T-cell (primary cell): ENCODE data around the gene CAPN2. TPM values are rescaled to one million over a fixed set of nuclear protein-coding genes. Genes with fewer than 3 reads are reported as not detected.

Experiments
- ATAC-seq, 4 experiments: fragments of 200-7000 bp in 3 of 4; fragments of 150-1000 bp in 1 of 4; cut with Tn5 transposase; replicated peaks in 1 of 4; 1 replicate in 3 of 4; 2 replicates in 1 of 4; pipeline ENCODE4 v1.10.0; 2021; ENCODE audit warnings: moderate library complexity in 3 of 4, mild to moderate bottlenecking in 2 of 4, moderate number of reproducible peaks in 1 of 4
- CTCF ChIA-PET, 2 donors: fragments of 300-600 bp; sonication (Branson Sonifier 250); formaldehyde crosslinking; loops; one replicate each; lab custom pipeline; 2022; ENCODE audit warnings: antibody characterized with exemption in 2 of 2; lab: Charles Lee
- POLR2A ChIA-PET, 2 donors: fragments of 300-600 bp; sonication (Branson Sonifier 250); formaldehyde crosslinking; loops; one replicate each; lab custom pipeline; 2022; ENCODE audit warnings: antibody characterized with exemption in 2 of 2; lab: Charles Lee
- DNase-seq, 35 experiments: peaks; one replicate each; pipeline versions ENCODE4 v3.0.0 to v3.0.0-alpha.2; 2013 to 2023
- H3K27ac ChIP-seq: one replicate; pipeline ENCODE4 v1.5.1; 2013; ENCODE audit warnings: low read length
- H3K27me3 ChIP-seq, 2 experiments: replicated peaks in 1 of 2; 1 replicate in 1 of 2; 2 replicates in 1 of 2; pipeline versions ENCODE4 v1.6.1 to v1.7.0; 2013; ENCODE audit warnings: low read length in 1 of 2, mixed read lengths in 1 of 2; ENCODE audit not compliant: control insufficient read depth in 2 of 2, insufficient read depth in 2 of 2; ENCODE audit errors: extremely low read depth in 1 of 2
- H3K36me3 ChIP-seq, 2 donors: 1 replicate in 1 of 2; 2 replicates in 1 of 2; pipeline versions ENCODE4 v1.6.1 to v1.7.0; 2013; ENCODE audit warnings: low read length in 1 of 2; ENCODE audit not compliant: control insufficient read depth in 2 of 2, insufficient read depth in 1 of 2; ENCODE audit errors: extremely low read depth in 1 of 2
- H3K4me1 ChIP-seq, 2 experiments: 1 replicate in 1 of 2; 2 replicates in 1 of 2; pipeline versions ENCODE4 v1.6.1 to v1.7.0; 2013; ENCODE audit warnings: low read length in 2 of 2, mixed read lengths in 1 of 2; ENCODE audit not compliant: insufficient read depth in 2 of 2, control insufficient read depth in 1 of 2; ENCODE audit errors: extremely low read depth in 1 of 2
- H3K4me3 ChIP-seq, 2 donors: 1 replicate in 1 of 2; 2 replicates in 1 of 2; pipeline versions ENCODE4 v1.5.1 to v1.7.0; 2013; ENCODE audit warnings: mild to moderate bottlenecking in 2 of 2, low read length in 1 of 2, moderate library complexity in 1 of 2; ENCODE audit not compliant: control insufficient read depth in 1 of 2; ENCODE audit errors: extremely low read depth in 1 of 2
- H3K9me3 ChIP-seq: 2 replicates; pipeline ENCODE4 v1.7.0; 2013
- H3K27ac Mint-ChIP-seq, 2 donors: one replicate each; pipeline ENCODE4 v1.8.0; 2020 to 2021; ENCODE audit warnings: mild to moderate bottlenecking in 2 of 2, mixed read lengths in 2 of 2
- H3K27me3 Mint-ChIP-seq, 2 donors: one replicate each; pipeline ENCODE4 v1.8.0; 2021 to 2022; ENCODE audit warnings: mixed read lengths in 2 of 2
- H3K36me3 Mint-ChIP-seq: one replicate; pipeline ENCODE4 v1.8.0; 2021; ENCODE audit warnings: mixed read lengths
- H3K4me1 Mint-ChIP-seq, 3 donors: one replicate each; pipeline ENCODE4 v1.8.0; 2020 to 2022; ENCODE audit warnings: mixed read lengths in 3 of 3, mild to moderate bottlenecking in 1 of 3
- H3K4me3 Mint-ChIP-seq, 3 donors: one replicate each; pipeline ENCODE4 v1.8.0; 2020 to 2022; ENCODE audit warnings: mild to moderate bottlenecking in 3 of 3, mixed read lengths in 3 of 3, moderate library complexity in 3 of 3
- H3K9me3 Mint-ChIP-seq, 3 donors: one replicate each; pipeline ENCODE4 v1.8.0; 2020 to 2022; ENCODE audit warnings: mixed read lengths in 3 of 3
- WGBS: methylation state at CpG from one replicate; pipeline ENCODE4 v1.1.5; 2013; ENCODE audit warnings: missing lambda C conversion rate; ENCODE audit not compliant: insufficient coverage; 5-methylcytosine and 5-hydroxymethylcytosine counted together
- total RNA-seq, 35 experiments: library from RNA in 6 of 35; stranded (reverse) in 6 of 35; fragments of 120-200 nt in 1 of 35; gene quantifications; one replicate each; pipeline versions ENCODE4 v1.2.1 to v1.2.4 and lab custom pipeline; 2013 to 2026

The CAPN2 gene
- total RNA-seq, 5 donors from 2014 or later (not counting 1 experiment from before 2014, with no cell fraction given) = 146 to 206 (median 169) TPM

DNA sequence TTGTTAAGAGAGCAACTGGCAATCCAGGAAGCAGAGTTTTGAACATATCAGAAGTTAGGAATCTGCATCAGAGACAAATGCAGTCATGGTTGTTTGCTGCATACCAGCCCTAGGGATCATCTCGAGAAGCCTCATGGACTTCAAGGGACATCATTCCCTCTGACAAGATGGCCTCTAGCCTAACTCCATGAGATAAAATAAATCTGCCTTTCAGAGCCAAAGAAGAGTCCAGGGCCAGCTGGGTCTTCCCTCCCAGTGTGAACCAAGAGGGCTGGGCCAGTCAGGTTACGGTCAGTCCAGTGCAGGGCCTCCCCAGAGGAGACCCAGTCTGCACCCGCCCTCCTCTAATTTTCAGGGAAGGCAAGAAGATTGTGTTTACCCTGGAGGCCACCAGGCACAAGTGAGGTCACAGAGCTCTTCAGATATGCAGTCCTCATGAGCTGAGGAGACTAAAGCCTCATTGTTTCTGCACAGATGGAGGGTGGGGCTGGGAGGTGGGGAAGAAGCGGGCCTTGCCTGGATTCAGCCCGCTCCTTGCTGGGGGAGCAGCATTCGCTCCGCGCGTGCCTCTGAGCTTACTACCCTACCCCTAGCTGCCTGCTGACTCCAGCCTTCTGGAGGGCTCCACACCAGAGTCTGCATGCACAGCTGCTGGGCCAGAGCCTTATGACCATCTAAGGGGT, 52.8 kb downstream of the CAPN2 start:
- H3K4me1 Mint-ChIP-seq = no peaks in the 10 kb centered on the region
- CTCF ChIA-PET = interaction anchor here in 1 of 2 donors (1.0 kb wide), 1 partner anchor 16 kb away, joined by 4 read pairs; no protein-coding TSS in a partner anchor

DNA sequence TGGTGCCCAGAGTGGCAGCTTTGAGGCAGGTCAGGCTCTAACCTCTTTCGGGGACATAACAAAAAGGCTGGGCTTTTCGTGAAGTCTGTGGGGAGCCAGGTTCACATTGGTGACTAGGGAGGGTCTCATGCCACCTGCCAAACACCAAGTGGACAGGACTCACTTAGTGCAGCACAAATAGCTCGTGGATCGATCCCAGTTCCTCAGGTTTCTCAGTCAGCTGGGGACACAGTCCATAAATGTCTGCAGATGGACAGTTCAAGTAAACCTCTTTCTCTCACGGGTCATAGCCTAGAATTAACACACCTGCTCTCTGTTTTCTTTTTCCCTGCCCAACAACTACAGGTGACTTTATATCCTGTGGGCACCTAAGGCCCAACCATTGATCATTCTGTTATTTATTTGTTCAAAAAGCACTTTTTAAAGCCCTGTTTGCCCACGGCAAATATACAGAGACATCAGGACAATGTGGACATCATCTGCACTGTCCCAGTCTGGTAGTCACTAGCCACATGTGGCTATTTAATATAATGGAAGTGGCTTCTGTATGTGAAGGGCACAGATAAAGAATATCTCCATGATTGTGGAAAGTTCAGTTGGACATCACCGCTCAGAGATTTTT, 53.5 kb downstream of the CAPN2 start:
- H3K36me3 ChIP-seq = peaks cover 8 to 73% of the 10 kb centered on the region in 2 donors
- CTCF ChIA-PET = interaction anchor here in 1 of 2 donors (1.0 kb wide), 1 partner anchor 17 kb away, joined by 4 read pairs; no protein-coding TSS in a partner anchor
- H3K27me3 ChIP-seq = no peaks in the 10 kb centered on the region
- WGBS = 96% methylated on average over 4 of the region's 7 CpGs
- Mint-ChIP-seq H3K27me3 (no peaks in the 10 kb centered on the region), H3K36me3 (peaks cover 54% of the 10 kb centered on the region), H3K9me3 (no peaks in the 10 kb centered on the region), H3K27ac (no peak overlapping the region), H3K4me1 (no peaks in the 10 kb centered on the region), H3K4me3 (no peak overlapping the region)
- ATAC-seq (no peak), DNase-seq (no peak)
- POLR2A ChIA-PET = interaction anchor here in 1 of 2 donors (0.6 kb wide), 1 partner anchor 53 kb away, joined by 3 read pairs; no protein-coding TSS in a partner anchor
- H3K4me1 ChIP-seq = no peaks in the 10 kb centered on the region
- H3K27ac ChIP-seq = no peak overlapping the region
- no peaks in the 10 kb centered on the region for H3K9me3 ChIP-seq
- no peak overlapping the region for H3K4me3 ChIP-seq

More for the DNA sequence above, 52.8 kb downstream of the CAPN2 start:
- no peaks in the 10 kb centered on the region for H3K4me1 ChIP-seq
- no peak overlapping the region for H3K27ac ChIP-seq
- peaks cover 9 to 73% of the 10 kb centered on the region in 2 donors for H3K36me3 ChIP-seq
- WGBS = 85% methylated on average over 3 of the region's 9 CpGs
- ATAC-seq (no peak), DNase-seq (no peak)
- Mint-ChIP-seq H3K36me3 (peaks cover 57% of the 10 kb centered on the region), H3K27ac (no peak overlapping the region), H3K4me3 (no peak overlapping the region), H3K27me3 (no peaks in the 10 kb centered on the region), H3K9me3 (no peaks in the 10 kb centered on the region)
- no peaks in the 10 kb centered on the region for H3K9me3 ChIP-seq
- no peaks in the 10 kb centered on the region for H3K27me3 ChIP-seq
- no peak overlapping the region for H3K4me3 ChIP-seq
- POLR2A ChIA-PET = interaction anchor here in 1 of 2 donors (0.6 kb wide), 1 partner anchor 52 kb away, joined by 3 read pairs; no protein-coding TSS in a partner anchor

DNA sequence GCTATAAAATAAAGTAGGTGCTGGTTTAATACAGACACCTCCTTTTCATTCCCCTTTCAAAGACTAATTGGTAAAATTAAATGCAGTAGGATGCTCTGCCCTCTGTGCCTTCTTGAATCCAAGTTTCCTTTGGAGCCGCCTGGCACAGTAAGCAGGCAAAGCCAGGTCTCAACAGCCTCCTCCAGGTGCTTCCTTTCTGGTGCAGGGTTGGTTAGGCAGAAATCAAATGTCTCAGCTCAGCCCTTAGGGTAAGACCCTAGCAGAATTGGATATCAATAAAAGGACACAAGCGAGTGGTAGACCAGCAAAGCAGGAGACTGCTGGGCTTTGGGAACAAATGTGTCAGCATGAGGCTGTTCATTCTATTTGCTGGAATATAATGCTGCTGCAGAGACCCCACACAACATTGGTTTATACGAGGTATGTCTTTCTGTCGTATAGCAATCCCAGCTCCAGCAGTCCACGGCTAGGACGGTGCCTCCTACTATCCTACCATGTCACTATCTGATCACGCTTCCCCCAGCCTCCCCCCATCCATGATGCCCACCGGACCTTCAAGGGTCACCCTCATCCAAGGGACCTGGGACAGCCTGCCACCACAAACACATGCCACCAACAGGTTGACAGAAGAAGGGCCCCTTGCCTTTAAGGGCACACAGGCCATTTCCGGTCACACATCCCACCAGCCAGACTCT, 58.4 kb downstream of the CAPN2 start:
- Mint-ChIP-seq H3K9me3 (no peaks in the 10 kb centered on the region), H3K4me1 (peaks cover 2 to 23% (median 9%) of the 10 kb centered on the region in 3 donors), H3K4me3 (no peak overlapping the region), H3K36me3 (peaks cover 55% of the 10 kb centered on the region), H3K27me3 (no peaks in the 10 kb centered on the region), H3K27ac (peak overlapping the region; percentile 71 to 80)
- Histone ChIP-seq H3K36me3 (peaks cover 18 to 70% of the 10 kb centered on the region in 2 donors), H3K27ac (no peak overlapping the region), H3K4me1 (no peaks in the 10 kb centered on the region), H3K27me3 (no peaks in the 10 kb centered on the region), H3K4me3 (no peak overlapping the region), H3K9me3 (no peaks in the 10 kb centered on the region)
- no peak for DNase-seq
- 97% methylated on average over 4 of the region's 9 CpGs for WGBS
- ATAC-seq = peak in 1 of 4 experiments; percentile 27
- CTCF ChIA-PET = interaction anchor here in 1 of 2 donors (0.9 kb wide), 1 partner anchor 20 kb away, joined by 3 read pairs; no protein-coding TSS in a partner anchor
- POLR2A ChIA-PET = no interaction called here

DNA sequence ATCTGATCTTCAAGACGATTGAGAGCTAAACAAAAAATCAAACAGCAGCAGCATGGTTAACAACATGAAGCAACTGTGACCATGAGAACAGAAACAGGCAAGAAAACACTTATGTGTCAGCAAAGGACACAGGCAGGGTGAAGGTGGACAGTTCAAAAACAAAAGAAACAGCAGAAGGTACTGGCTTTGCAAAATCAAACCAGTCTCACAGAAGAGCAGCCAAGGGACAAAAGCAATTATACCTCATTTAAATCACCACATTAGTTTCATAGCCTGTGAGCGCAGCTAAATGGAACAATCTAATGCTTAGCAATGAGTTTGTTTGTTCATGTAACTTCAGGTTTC, 59.1 kb downstream of the CAPN2 start:
- Histone ChIP-seq H3K36me3 (peaks cover 13 to 70% of the 10 kb centered on the region in 2 donors), H3K27me3 (no peaks in the 10 kb centered on the region), H3K9me3 (no peaks in the 10 kb centered on the region), H3K4me3 (no peak overlapping the region), H3K27ac (no peak overlapping the region), H3K4me1 (peaks cover 0 to 5% of the 10 kb centered on the region in 2 experiments)
- POLR2A ChIA-PET = no interaction called here
- CTCF ChIA-PET = interaction anchor here (0.6 to 1.1 kb wide), 2 partner anchors 22 to 644 kb away, joined by 3 to 8 read pairs; no protein-coding TSS in a partner anchor
- DNase-seq (no peak), ATAC-seq (no peak)
- H3K4me3 Mint-ChIP-seq = no peak overlapping the region
- H3K27me3 Mint-ChIP-seq = no peaks in the 10 kb centered on the region
- H3K36me3 Mint-ChIP-seq = peaks cover 55% of the 10 kb centered on the region
- H3K4me1 Mint-ChIP-seq = peaks cover 8 to 29% (median 16%) of the 10 kb centered on the region in 3 donors
- H3K9me3 Mint-ChIP-seq = no peaks in the 10 kb centered on the region
- 63% methylated on average over 1 of the region's 2 CpGs for WGBS
- H3K27ac Mint-ChIP-seq = peak overlapping the region; percentile 71 to 80

DNA sequence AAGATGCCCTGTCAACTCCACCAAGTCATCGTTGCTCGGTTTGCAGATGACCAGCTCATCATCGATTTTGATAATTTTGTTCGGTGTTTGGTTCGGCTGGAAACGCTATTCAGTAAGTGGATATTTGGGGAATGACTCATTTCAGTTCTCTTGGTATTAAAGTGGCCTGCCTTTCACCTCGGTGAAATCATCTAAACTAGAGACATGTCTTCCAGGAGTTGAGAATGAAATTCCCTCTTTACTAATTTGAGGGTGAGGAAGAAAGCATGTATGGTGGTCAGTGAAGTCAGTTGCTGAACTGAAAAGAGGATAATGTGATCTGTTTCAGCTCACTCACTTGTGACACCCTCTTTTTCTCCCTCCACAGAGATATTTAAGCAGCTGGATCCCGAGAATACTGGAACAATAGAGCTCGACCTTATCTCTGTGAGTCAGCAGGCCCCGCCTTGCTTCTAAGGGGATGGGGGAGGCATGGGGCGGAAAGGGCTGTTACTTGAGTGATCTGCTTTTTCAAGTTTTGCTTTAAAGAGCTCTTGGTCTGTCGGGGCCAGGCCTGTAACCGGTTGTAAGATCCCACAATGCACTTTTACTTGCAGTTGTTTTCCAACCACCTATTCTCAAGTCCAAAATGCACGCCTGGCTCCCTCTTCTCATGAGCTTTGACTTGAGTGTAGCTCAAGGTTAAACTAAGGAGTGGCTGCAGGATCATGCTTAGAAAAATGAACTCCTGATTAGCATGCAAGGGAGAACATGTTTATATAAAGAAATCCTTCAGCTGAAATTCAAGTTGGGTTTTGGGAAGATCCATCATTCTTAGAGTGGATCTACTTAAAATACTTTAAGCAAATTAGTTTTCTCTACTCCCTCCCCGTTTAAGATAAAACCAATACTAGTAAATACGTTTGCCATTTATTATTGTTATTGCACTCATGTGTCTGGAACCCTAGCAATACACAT, 59.8 kb downstream of the CAPN2 start:
- ChIA-PET POLR2A (no interaction called here), CTCF (interaction anchor here (0.6 to 1.1 kb wide), 3 partner anchors 23 to 643 kb away, joined by 3 to 8 read pairs (median 3); no protein-coding TSS in a partner anchor)
- peaks cover 57% of the 10 kb centered on the region for H3K36me3 Mint-ChIP-seq
- Histone ChIP-seq H3K4me1 (peaks cover 0 to 5% of the 10 kb centered on the region in 2 experiments), H3K36me3 (peaks cover 12 to 70% of the 10 kb centered on the region in 2 donors), H3K27ac (no peak overlapping the region), H3K9me3 (no peaks in the 10 kb centered on the region), H3K27me3 (no peaks in the 10 kb centered on the region), H3K4me3 (no peak overlapping the region)
- no peak overlapping the region for H3K4me3 Mint-ChIP-seq
- WGBS = 50% methylated on average over 4 of the region's 16 CpGs
- no peaks in the 10 kb centered on the region for H3K9me3 Mint-ChIP-seq
- peak overlapping the region; percentile 68 to 80 for H3K27ac Mint-ChIP-seq
- H3K27me3 Mint-ChIP-seq = no peaks in the 10 kb centered on the region
- no peak for DNase-seq
- ATAC-seq = no peak
- H3K4me1 Mint-ChIP-seq = peaks cover 9 to 35% (median 16%) of the 10 kb centered on the region in 3 donors
